ENCODE measurements around the gene BCL7A.
A peak's percentile ranks its signal among the peaks of the same experiment; 100 is the strongest.
"Not testable (repeated sequence)": the region's sequence is repeated elsewhere in the genome, so short reads cannot be mapped to it uniquely, and the experiment has no call there.

The BCL7A gene

DNA sequence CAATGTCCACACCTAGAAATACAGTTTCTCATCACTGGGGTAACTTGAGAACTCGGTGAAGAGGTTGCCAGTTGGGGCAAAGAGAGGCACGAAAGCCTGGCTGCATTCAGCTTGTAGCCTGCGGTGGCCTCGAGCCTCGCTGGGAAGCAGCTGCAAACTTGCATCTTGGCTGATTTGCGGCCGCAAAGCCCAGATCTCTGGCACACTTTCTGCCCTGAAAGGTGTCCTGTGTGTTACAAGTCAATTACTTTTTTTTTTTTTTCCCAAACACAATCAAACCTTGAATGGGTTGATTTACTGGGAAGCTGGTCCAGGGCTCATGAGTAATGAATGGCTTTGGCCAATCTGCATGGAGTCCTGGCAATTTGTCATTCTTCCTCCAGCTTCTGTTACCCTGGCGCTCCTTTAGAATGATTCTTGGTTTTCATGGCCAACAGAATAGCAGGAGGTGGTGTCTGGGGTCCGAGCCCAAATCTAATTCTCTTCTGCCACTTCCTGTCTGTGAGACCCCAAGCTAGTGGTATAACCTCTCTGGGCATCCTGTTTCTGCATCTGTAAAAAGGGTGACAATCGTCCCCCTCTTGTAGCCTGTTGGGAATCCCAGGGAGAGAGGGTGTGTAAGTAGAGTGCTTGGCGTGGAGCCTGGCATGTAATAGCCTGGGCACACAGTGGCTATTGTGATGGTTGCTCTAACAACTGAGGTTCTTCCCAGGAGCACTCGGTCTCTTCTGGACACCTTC lies 6.7 kb downstream of the BCL7A start:
- no peak for DNase-seq

DNA sequence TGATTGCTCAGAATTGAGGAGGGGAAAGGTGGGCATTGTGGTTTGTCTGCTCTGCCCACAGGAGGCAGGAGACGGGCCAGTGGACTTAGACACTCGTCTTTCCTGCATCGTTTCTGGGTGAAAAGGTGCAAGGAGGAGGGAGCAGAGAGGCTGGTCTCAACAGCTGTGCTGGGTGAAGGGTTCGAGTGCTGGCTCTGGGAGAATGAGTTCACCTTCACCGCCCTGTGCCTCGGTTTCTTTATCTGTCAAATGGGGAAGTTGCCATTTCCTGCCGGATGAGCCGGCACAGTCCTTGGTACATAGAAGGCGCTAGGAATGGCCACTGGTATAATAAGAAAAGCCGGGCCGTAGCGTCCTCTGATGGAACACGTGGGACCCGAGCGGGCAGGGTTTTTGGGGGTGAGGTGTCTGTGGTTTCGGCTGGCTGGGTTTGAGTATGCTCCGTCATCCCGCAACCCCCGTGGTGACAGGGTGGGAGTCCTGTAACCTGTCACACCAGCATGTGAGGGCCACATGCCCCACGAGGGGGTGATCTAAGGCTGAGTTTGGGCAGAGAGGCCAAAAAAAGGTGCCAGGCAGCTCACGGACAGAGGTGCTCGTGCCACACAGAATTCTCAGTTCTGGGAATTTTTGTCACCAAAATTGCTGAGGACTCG lies 7.3 kb downstream of the BCL7A start:
- DNase-seq, result no peak

GRCh38 chr12:122029620-122030423 lies 8.1 kb downstream of the BCL7A start:
- no peak for DNase-seq

- DNase-seq, result no peak
Observed at GRCh38 chr12:122030424-122031035, 8.8 kb downstream of the BCL7A start.

GRCh38 chr12:122031342-122032216 lies 9.9 kb downstream of the BCL7A start:
- DNase-seq, result peak; percentile 66

GRCh38 chr12:122032580-122032979 lies 10.9 kb downstream of the BCL7A start:
- DNase-seq, result no peak

GRCh38 chr12:122035292-122035691 lies 13.6 kb downstream of the BCL7A start:
- no peak for DNase-seq

- no peak for DNase-seq
Observed at GRCh38 chr12:122036153-122036552, 14.5 kb downstream of the BCL7A start.

DNA sequence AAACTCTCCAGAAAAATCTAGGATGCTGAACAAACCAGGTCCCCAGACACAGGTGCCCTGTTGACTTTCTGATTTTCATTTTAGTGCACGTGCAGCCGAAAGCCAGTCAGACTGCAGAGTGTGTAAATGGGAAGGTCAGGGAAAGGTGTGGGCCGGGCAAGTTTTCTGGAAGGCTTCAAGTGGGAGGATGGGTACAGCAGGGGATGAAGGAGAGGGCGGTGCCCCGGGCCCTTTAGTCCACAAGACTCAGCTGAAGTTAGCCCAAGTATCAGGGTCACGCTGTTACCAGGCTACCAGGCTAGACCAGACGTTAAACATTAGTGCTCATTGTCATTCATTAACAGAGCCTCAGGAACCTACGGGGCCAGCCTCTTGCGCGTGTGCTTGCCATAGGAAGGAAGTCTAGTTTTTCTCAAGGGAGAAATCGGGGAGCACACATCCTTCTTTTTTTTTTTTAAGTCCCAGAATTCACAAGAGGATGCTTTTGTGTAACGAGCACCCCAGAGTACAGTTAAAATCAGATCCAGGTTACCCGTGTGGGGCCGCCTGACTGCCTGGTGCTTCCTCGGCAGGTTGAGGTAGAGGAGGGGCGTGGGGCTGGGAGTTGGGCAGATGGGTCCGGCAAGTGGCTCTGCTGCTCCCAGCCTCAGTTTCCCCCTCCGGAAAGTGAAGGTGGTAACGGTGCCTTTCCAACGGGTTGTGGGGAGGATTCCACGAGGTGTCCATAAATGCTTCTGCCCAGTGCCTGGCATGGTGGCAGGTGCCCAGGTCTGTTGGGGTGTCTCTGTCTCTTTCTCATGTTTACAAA lies 19.1 kb downstream of the BCL7A start:
- DNase-seq, result no peak

- DNase-seq, result not testable (repeated sequence)
Observed at GRCh38 chr12:122041458-122041857, 19.8 kb downstream of the BCL7A start.

GRCh38 chr12:122042910-122043309 lies 21.2 kb downstream of the BCL7A start:
- DNase-seq, result no peak

GRCh38 chr12:122043476-122043875 lies 21.8 kb downstream of the BCL7A start:
- DNase-seq, result no peak

GRCh38 chr12:122045262-122045661 lies 23.6 kb downstream of the BCL7A start:
- DNase-seq, result no peak

- DNase-seq, result no peak
Observed at GRCh38 chr12:122046145-122046544, 24.5 kb downstream of the BCL7A start.

- DNase-seq, result no peak
Observed at GRCh38 chr12:122048151-122048550, 26.5 kb downstream of the BCL7A start.

DNA sequence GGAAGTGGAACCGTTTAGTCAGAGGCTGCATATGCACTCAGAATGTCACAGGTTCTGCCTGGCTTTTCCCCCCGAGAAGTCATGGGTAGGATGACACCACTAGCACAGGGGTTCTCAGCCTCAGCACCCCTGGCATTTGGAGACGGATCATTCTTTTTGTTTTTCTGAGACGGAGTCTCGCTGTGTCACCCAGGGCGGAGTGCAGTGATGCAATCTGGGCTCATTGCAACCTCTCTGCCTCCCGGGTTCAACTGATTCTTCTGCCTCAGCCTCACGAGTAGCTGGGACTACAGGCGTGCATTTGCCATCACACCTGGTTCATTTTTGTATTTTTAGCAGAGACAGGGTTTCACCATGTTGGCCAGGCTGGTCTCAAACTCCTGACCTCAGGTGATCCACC lies 28.1 kb downstream of the BCL7A start:
- DNase-seq, result no peak

GRCh38 chr12:122050706-122051105 lies 29.0 kb downstream of the BCL7A start:
- no peak for DNase-seq

GRCh38 chr12:122051231-122051876 lies 29.7 kb downstream of the BCL7A start:
- no peak for DNase-seq

GRCh38 chr12:122052285-122052684 lies 30.6 kb downstream of the BCL7A start:
- DNase-seq, result no peak

DNA sequence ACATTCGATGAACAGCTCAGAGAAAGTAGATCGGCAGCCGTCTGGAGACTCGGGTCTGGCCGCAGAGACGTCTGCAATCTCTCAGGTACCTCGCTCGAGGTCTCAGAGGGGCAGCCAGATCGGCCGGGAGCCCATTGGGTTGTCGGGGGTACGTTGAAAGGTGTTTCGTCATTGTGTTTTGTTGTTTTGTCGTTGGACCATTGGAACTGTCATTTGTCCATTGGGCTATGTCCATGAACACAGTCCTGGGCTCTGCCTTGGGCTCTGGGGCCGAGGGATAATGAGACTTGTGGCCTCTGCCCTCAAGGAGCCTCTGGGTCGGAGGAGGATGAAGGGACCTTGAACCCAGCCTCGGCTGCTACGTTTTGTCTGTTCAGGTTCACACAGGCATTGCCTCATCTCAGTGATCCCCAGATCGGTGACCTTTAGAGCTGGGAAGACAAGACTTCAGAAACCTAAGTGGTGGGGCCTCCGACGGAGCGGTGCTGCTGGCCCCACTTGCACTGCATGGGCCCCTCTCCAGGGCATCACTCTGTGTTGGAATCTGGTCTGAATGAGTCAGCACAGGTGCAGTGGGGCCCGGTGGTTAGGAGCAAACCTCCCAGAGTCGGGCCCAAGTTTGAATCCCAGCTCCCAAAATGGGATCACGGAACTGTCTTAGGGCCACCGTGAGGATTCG lies 33.3 kb downstream of the BCL7A start:
- no peak for DNase-seq
